ENCODE results near the gene DPM3. TPM values are rescaled to one million over a fixed set of nuclear protein-coding genes. Genes with fewer than 3 reads are reported as not detected.

The DPM3 gene
- total and polyA plus RNA-seq, 2 of the 4 experiments (the other 2 are of a cell fraction): 29.0 to 129 TPM

- no peak for TF ChIP-seq FOS (IDR thresholded peaks at IDR 0.05; ENCODE audit: low read depth, low read length)
Measured at GRCh38 chr1:155130272-155131006, 9.9 kb downstream of the DPM3 start (continued).

GRCh38 chr1:155128755-155129473 lies 11.4 kb downstream of the DPM3 start:
- no peak overlapping the region for H3K9ac ChIP-seq (ENCODE audit: low read depth, low read length)
- H4K5ac ChIP-seq (ENCODE audit: low read depth, low read length): no peak overlapping the region
- H3K56ac ChIP-seq (ENCODE audit: extremely low read depth, insufficient read depth, low read length): no peak overlapping the region
- H2AK5ac ChIP-seq (ENCODE audit: low read depth, low read length): no peak overlapping the region
- H2AK9ac ChIP-seq (replicated peaks; ENCODE audit: low read depth, low read length, poor library complexity): peak overlapping the region; percentile 75
- no peak overlapping the region for H2BK20ac ChIP-seq (ENCODE audit: low read depth, low read length)
- no peak overlapping the region; the same call in 1 of the 2 replicates for H3K4me3 ChIP-seq (ENCODE audit: insufficient read depth, low read depth, low read length)
- H3K79me1 ChIP-seq (ENCODE audit: low read depth in 1 of 2, low read length in 2 of 2): no peaks in the 10 kb centered on the region
- no peak overlapping the region for H3K14ac ChIP-seq (replicated peaks; ENCODE audit: low read depth, low read length)
- dilution Hi-C loops (cut with HindIII; ENCODE audit: low sequenced_read_pairs, unreplicated experiment) (no loop called here), in situ Hi-C loops (cut with MboI; ENCODE audit: low sequenced_read_pairs) (no loop called here), intact Hi-C loops (cut with micrococcal nuclease) (loop anchor here (5.0 kb wide), 1 partner anchor 37 kb away; no protein-coding TSS in a partner anchor)
- H3K4ac ChIP-seq (ENCODE audit: low read depth, low read length): no peak overlapping the region
- no peak overlapping the region for H3K27ac ChIP-seq (ENCODE audit: insufficient read depth, low read length)
- WGBS, 2 experiments (ENCODE audit: extremely low coverage in 2 of 2, insufficient read length in 1 of 2): no CpG with 5 or more reads among the region's 14 CpGs
- H4K8ac ChIP-seq (ENCODE audit: low read depth in 2 of 2, low read length in 2 of 2): no peak overlapping the region
- H2BK15ac ChIP-seq (ENCODE audit: low read depth, low read length): no peak overlapping the region
- H2BK120ac ChIP-seq (ENCODE audit: low read depth, low read length): no peak overlapping the region
- H3K9me3 ChIP-seq (ENCODE audit: control insufficient read depth, insufficient read depth, low read length): no peaks in the 10 kb centered on the region
- H2BK5ac ChIP-seq (ENCODE audit: low read depth, low read length, poor library complexity, severe bottlenecking): no peak overlapping the region
- no peak overlapping the region for H2AFZ ChIP-seq (replicated peaks; ENCODE audit: low read length, poor library complexity)
- H3K4me2 ChIP-seq (ENCODE audit: low read depth, low read length): peak overlapping the region; percentile 77; the same call in 1 of the 2 replicates
- H4K20me1 ChIP-seq (ENCODE audit: insufficient read depth, low read length): peaks cover 2% of the 10 kb centered on the region
- peaks cover 10% of the 10 kb centered on the region; the same call in 1 of the 2 replicates for H3K9me1 ChIP-seq (ENCODE audit: insufficient read depth, low read length)
- ChIA-PET CTCF (no interaction called here), POLR2A (ENCODE audit: unreplicated experiment) (no interaction called here)
- ATAC-seq (ENCODE audit: low read depth) (no peak), DNase-seq (no peak)
- H3K4me1 ChIP-seq (ENCODE audit: control insufficient read depth, insufficient read depth, low read length): peaks cover 22% of the 10 kb centered on the region
- BruUV-seq (replicated peaks): no TSS peak
- H3K23ac ChIP-seq (ENCODE audit: low read depth, low read length): peak overlapping the region; percentile 75; the same call in 1 of the 2 replicates
- H3K36me3 ChIP-seq (ENCODE audit: control insufficient read depth, insufficient read depth, low read length): peaks cover 4% of the 10 kb centered on the region
- H3K27me3 ChIP-seq (ENCODE audit: control insufficient read depth, insufficient read depth, low read length): peaks cover 40% of the 10 kb centered on the region
- H3K18ac ChIP-seq (ENCODE audit: low read depth, low read length): no peak overlapping the region
- no peak overlapping the region for H4K91ac ChIP-seq (ENCODE audit: insufficient read depth, low read depth, low read length)
- TF ChIP-seq SMC3 (IDR thresholded peaks at IDR 0.05; ENCODE audit: low read depth, low read length) (no peak), CEBPB (IDR thresholded peaks at IDR 0.05; ENCODE audit: low read depth, low read length) (no peak), RCOR1 (IDR thresholded peaks at IDR 0.05; ENCODE audit: insufficient replicate concordance, low read length) (no peak), USF2 (IDR thresholded peaks at IDR 0.05; ENCODE audit: low read depth, low read length) (no peak), FOS (IDR thresholded peaks at IDR 0.05; ENCODE audit: low read depth, low read length) (no peak), NFE2L2 (IDR thresholded peaks at IDR 0.05; ENCODE audit: low read depth, low read length) (no peak), CTCF (conservative IDR thresholded peaks at IDR 0.05; ENCODE audit: low read depth, low read length) (no peak), RFX5 (IDR thresholded peaks at IDR 0.05; ENCODE audit: low read depth, low read length) (no peak), POLR2A (IDR thresholded peaks at IDR 0.05; ENCODE audit: low read depth, low read length) (no peak), RAD21 (IDR thresholded peaks at IDR 0.05; ENCODE audit: low read length) (no peak), CHD1 (IDR thresholded peaks at IDR 0.05; ENCODE audit: low read depth, low read length) (no peak), MXI1 (IDR thresholded peaks at IDR 0.05; ENCODE audit: borderline replicate concordance, low read depth, low read length) (no peak), MAFK (IDR thresholded peaks at IDR 0.05; ENCODE audit: low read depth, low read length) (no peak), BHLHE40 (IDR thresholded peaks at IDR 0.05; ENCODE audit: low read depth, low read length) (no peak)
